Vagina (tissue), 2 donors: Measurements from ENCODE around the gene GRM7. TPM values are rescaled to one million over a fixed set of nuclear protein-coding genes. Genes with fewer than 3 reads are reported as not detected.

Source experiments
- DNase-seq, 2 donors: peaks; one replicate each; pipeline ENCODE4 v3.0.0-alpha.2; 2017; ENCODE audit errors: extremely low spot score in 2 of 2
- H3K27ac ChIP-seq: fragments of 200-600 bp; sonication (generic); one replicate; pipeline ENCODE4 v1.5.1; 2019
- H3K27me3 ChIP-seq: fragments of 200-600 bp; sonication (generic); one replicate; pipeline ENCODE4 v1.5.1; 2019
- H3K36me3 ChIP-seq, 2 donors: fragments of 200-600 bp; sonication (generic); one replicate each; pipeline ENCODE4 v1.5.1; 2017 to 2019
- H3K4me1 ChIP-seq: fragments of 200-600 bp; sonication (generic); one replicate; pipeline ENCODE4 v1.5.1; 2019
- H3K4me3 ChIP-seq, 2 donors: fragments of 200-600 bp; sonication (generic); 1 replicate in 1 of 2; 2 replicates in 1 of 2; pipeline ENCODE4 v1.5.1; 2016 to 2019
- H3K9me3 ChIP-seq: fragments of 200-600 bp; sonication (generic); one replicate; pipeline ENCODE4 v1.5.1; 2019
- CTCF ChIP-seq, 3 experiments: fragments of 450-650 bp in 2 of 3; fragments of 200-600 bp in 1 of 3; sonication (generic) in 1 of 3; IDR thresholded peaks; one replicate each; pipeline ENCODE4 v1.5.1; 2017 to 2019; ENCODE audit warnings: antibody characterized with exemption in 3 of 3, mild to moderate bottlenecking in 2 of 3, moderate library complexity in 2 of 3
- POLR2A ChIP-seq, 2 donors: fragments of 450-650 bp; IDR thresholded peaks; one replicate each; pipeline ENCODE4 v1.6.1; 2017; ENCODE audit warnings: antibody characterized with exemption in 2 of 2, mild to moderate bottlenecking in 2 of 2, moderate library complexity in 2 of 2
- POLR2AphosphoS5 ChIP-seq, 2 donors: sonication (generic); formaldehyde crosslinking; IDR thresholded peaks; one replicate each; pipeline ENCODE4 v1.9.0; 2017; ENCODE audit warnings: antibody characterized with exemption in 2 of 2, mild to moderate bottlenecking in 2 of 2, low read depth in 1 of 2; ENCODE audit not compliant: insufficient read depth in 1 of 2
- intact Hi-C: fragments of 100-400 bp; cut with DNase I; formaldehyde crosslinking; loops from one replicate; pipeline ENCODE4 v1.15.1; 2023
- total RNA-seq: library from RNA; depleted of rRNA; stranded (reverse); fragments of >200 nt; gene quantifications from one replicate; pipeline ENCODE4 v1.2.3, GENCODE V29; 2016

The GRM7 gene
- total RNA-seq, 1 donor from 2014 or later: 2.0 TPM

- Histone ChIP-seq H3K27me3 (no peaks in the 10 kb centered on the region), H3K9me3 (no peaks in the 10 kb centered on the region), H3K4me3 (no peak overlapping the region), H3K4me1 (no peaks in the 10 kb centered on the region), H3K36me3 (no peaks in the 10 kb centered on the region), H3K27ac (no peak overlapping the region)
- intact Hi-C loops: no loop called here
- DNase-seq: no peak
- TF ChIP-seq POLR2AphosphoS5 (IDR thresholded peaks at IDR 0.05; ENCODE audit: insufficient read depth in 1 of 2, low read depth in 1 of 2) (no peak), CTCF (IDR thresholded peaks at IDR 0.05) (no peak), POLR2A (IDR thresholded peaks at IDR 0.05) (no peak)
Observed at GRCh38 chr3:7621651-7622050, 760.7 kb downstream of the GRM7 start.

GRCh38 chr3:7625021-7625420 is 764.1 kb downstream of the GRM7 start:
- Histone ChIP-seq H3K4me1 (no peaks in the 10 kb centered on the region), H3K27ac (no peak overlapping the region), H3K4me3 (no peak overlapping the region), H3K36me3 (no peaks in the 10 kb centered on the region), H3K27me3 (no peaks in the 10 kb centered on the region), H3K9me3 (no peaks in the 10 kb centered on the region)
- TF ChIP-seq POLR2A (IDR thresholded peaks at IDR 0.05) (no peak), POLR2AphosphoS5 (IDR thresholded peaks at IDR 0.05; ENCODE audit: insufficient read depth in 1 of 2, low read depth in 1 of 2) (no peak), CTCF (IDR thresholded peaks at IDR 0.05) (no peak)
- DNase-seq: no peak
- intact Hi-C loops: no loop called here

- Histone ChIP-seq H3K9me3 (no peaks in the 10 kb centered on the region), H3K4me1 (no peaks in the 10 kb centered on the region), H3K27ac (no peak overlapping the region), H3K36me3 (no peaks in the 10 kb centered on the region), H3K4me3 (no peak overlapping the region), H3K27me3 (no peaks in the 10 kb centered on the region)
- no peak for DNase-seq
- intact Hi-C loops: no loop called here
- TF ChIP-seq CTCF (IDR thresholded peaks at IDR 0.05) (no peak), POLR2A (IDR thresholded peaks at IDR 0.05) (no peak), POLR2AphosphoS5 (IDR thresholded peaks at IDR 0.05; ENCODE audit: insufficient read depth in 1 of 2, low read depth in 1 of 2) (no peak)
Observed at GRCh38 chr3:7630351-7630911, 769.5 kb downstream of the GRM7 start.

GRCh38 chr3:7630925-7631324 is 770.0 kb downstream of the GRM7 start:
- intact Hi-C loops: no loop called here
- DNase-seq: no peak
- no peaks in the 10 kb centered on the region for H3K4me1 ChIP-seq
- no peak for TF ChIP-seq CTCF (IDR thresholded peaks at IDR 0.05)
- TF ChIP-seq POLR2AphosphoS5 (IDR thresholded peaks at IDR 0.05; ENCODE audit: insufficient read depth in 1 of 2, low read depth in 1 of 2): no peak
- no peak for TF ChIP-seq POLR2A (IDR thresholded peaks at IDR 0.05)
- H3K9me3 ChIP-seq: no peaks in the 10 kb centered on the region
- H3K36me3 ChIP-seq: no peaks in the 10 kb centered on the region
- no peak overlapping the region for H3K27ac ChIP-seq
- H3K4me3 ChIP-seq: no peak overlapping the region
- no peaks in the 10 kb centered on the region for H3K27me3 ChIP-seq

- intact Hi-C loops: no loop called here
- no peak for TF ChIP-seq POLR2A (IDR thresholded peaks at IDR 0.05)
- TF ChIP-seq CTCF (IDR thresholded peaks at IDR 0.05): no peak
- TF ChIP-seq POLR2AphosphoS5 (IDR thresholded peaks at IDR 0.05; ENCODE audit: insufficient read depth in 1 of 2, low read depth in 1 of 2): no peak
- Histone ChIP-seq H3K9me3 (no peaks in the 10 kb centered on the region), H3K27ac (no peak overlapping the region), H3K4me1 (no peaks in the 10 kb centered on the region), H3K27me3 (no peaks in the 10 kb centered on the region), H3K36me3 (no peaks in the 10 kb centered on the region), H3K4me3 (no peak overlapping the region)
- no peak for DNase-seq
Observed at GRCh38 chr3:7632305-7632704, 771.4 kb downstream of the GRM7 start.
